CD14-positive monocyte (primary cell): Measurements from ENCODE around the gene MLLT3. TPM values are rescaled to one million over a fixed set of nuclear protein-coding genes. Genes with fewer than 3 reads are reported as not detected.

Source experiments
- DNase-seq, 3 donors: peaks; one replicate each; pipeline ENCODE4 v3.0.0-alpha.2; 2011 to 2022
- H2AFZ ChIP-seq: 2 replicates; pipeline ENCODE4 v1.6.0; 2012; ENCODE audit warnings: mild to moderate bottlenecking, low read depth, low read length, inconsistent platforms; ENCODE audit not compliant: insufficient read depth, poor library complexity, severe bottlenecking
- H3K27ac ChIP-seq, 2 donors: 1 replicate in 1 of 2; 2 replicates in 1 of 2; pipeline ENCODE4 v1.5.1; 2012 to 2013; ENCODE audit warnings: low read length in 2 of 2, control low read depth in 1 of 2, inconsistent platforms in 1 of 2, low read depth in 1 of 2, mild to moderate bottlenecking in 1 of 2
- H3K27me3 ChIP-seq, 2 donors: one replicate each; pipeline versions ENCODE4 v1.6.0 to v1.6.1; 2011 to 2013; ENCODE audit warnings: low read length in 2 of 2; ENCODE audit not compliant: control insufficient read depth in 2 of 2, insufficient read depth in 2 of 2
- H3K36me3 ChIP-seq, 2 donors: replicated peaks in 1 of 2; 1 replicate in 1 of 2; 2 replicates in 1 of 2; pipeline versions ENCODE4 v1.5.1 to v1.6.1; 2012 to 2013; ENCODE audit warnings: low read length in 2 of 2, control low read depth in 1 of 2, inconsistent platforms in 1 of 2, mild to moderate bottlenecking in 1 of 2; ENCODE audit not compliant: insufficient read depth in 2 of 2, control insufficient read depth in 1 of 2
- H3K4me1 ChIP-seq, 2 donors: 1 replicate in 1 of 2; 2 replicates in 1 of 2; pipeline versions ENCODE4 v1.5.1 to v1.6.1; 2012 to 2013; ENCODE audit warnings: low read length in 2 of 2, control low read depth in 1 of 2, inconsistent platforms in 1 of 2, mild to moderate bottlenecking in 1 of 2, moderate library complexity in 1 of 2; ENCODE audit not compliant: insufficient read depth in 2 of 2, control insufficient read depth in 1 of 2
- H3K4me2 ChIP-seq: replicated peaks from 2 replicates; pipeline ENCODE3; 2012; ENCODE audit warnings: low read length, moderate library complexity, mild to moderate bottlenecking; ENCODE audit not compliant: poor library complexity, severe bottlenecking; ENCODE audit errors: extremely low read depth
- H3K4me3 ChIP-seq, 3 experiments: fragments of 200-600 bp in 1 of 3; sonication (generic) in 1 of 3; replicated peaks in 1 of 3; 1 replicate in 2 of 3; 2 replicates in 1 of 3; pipeline ENCODE4 v1.5.1; 2011 to 2013; ENCODE audit warnings: low read length in 3 of 3, mild to moderate bottlenecking in 3 of 3, control low read depth in 2 of 3, low read depth in 2 of 3, inconsistent platforms in 1 of 3, moderate library complexity in 1 of 3
- H3K79me2 ChIP-seq: 2 replicates; pipeline ENCODE4 v1.6.0; 2012; ENCODE audit warnings: mild to moderate bottlenecking, control low read depth, inconsistent platforms, low read length, moderate library complexity; ENCODE audit not compliant: insufficient read depth
- H3K9ac ChIP-seq: 2 replicates; pipeline ENCODE4 v1.6.0; 2017; ENCODE audit warnings: low read length, mild to moderate bottlenecking; ENCODE audit not compliant: insufficient read depth, poor library complexity, severe bottlenecking
- H3K9me3 ChIP-seq, 2 donors: replicated peaks in 1 of 2; 1 replicate in 1 of 2; 2 replicates in 1 of 2; pipeline versions ENCODE4 v1.5.1 to v1.6.1; 2012 to 2013; ENCODE audit warnings: low read length in 2 of 2, control low read depth in 1 of 2; ENCODE audit not compliant: control insufficient read depth in 1 of 2, insufficient read depth in 1 of 2
- H4K20me1 ChIP-seq: 2 replicates; pipeline ENCODE4 v1.6.0; 2012; ENCODE audit warnings: mild to moderate bottlenecking, low read length, control low read depth, moderate library complexity; ENCODE audit not compliant: insufficient read depth
- H3K27ac Mint-ChIP-seq, 7 donors: one replicate each; pipeline ENCODE4 v1.8.0; 2020; ENCODE audit warnings: mild to moderate bottlenecking in 7 of 7, mixed read lengths in 7 of 7, moderate library complexity in 6 of 7, inconsistent platforms in 2 of 7
- H3K27me3 Mint-ChIP-seq, 3 donors: one replicate each; pipeline ENCODE4 v1.8.0; 2021 to 2022; ENCODE audit warnings: low read depth in 3 of 3, mild to moderate bottlenecking in 3 of 3, mixed read lengths in 3 of 3, moderate library complexity in 3 of 3, inconsistent platforms in 1 of 3
- H3K36me3 Mint-ChIP-seq, 2 donors: one replicate each; pipeline ENCODE4 v1.8.0; 2020; ENCODE audit warnings: mixed read lengths in 2 of 2, inconsistent platforms in 1 of 2, mild to moderate bottlenecking in 1 of 2
- H3K4me1 Mint-ChIP-seq: one replicate; pipeline ENCODE4 v1.8.0; 2020; ENCODE audit warnings: mild to moderate bottlenecking, mixed read lengths
- H3K4me3 Mint-ChIP-seq, 2 donors: one replicate each; pipeline ENCODE4 v1.8.0; 2020; ENCODE audit warnings: mild to moderate bottlenecking in 2 of 2, mixed read lengths in 2 of 2, moderate library complexity in 1 of 2
- H3K9me3 Mint-ChIP-seq, 7 donors: one replicate each; pipeline ENCODE4 v1.8.0; 2020 to 2022; ENCODE audit warnings: mixed read lengths in 7 of 7, mild to moderate bottlenecking in 6 of 7, moderate library complexity in 6 of 7, inconsistent platforms in 2 of 7
- CTCF ChIP-seq: fragments of 200-600 bp; IDR thresholded peaks from one replicate; pipeline ENCODE4 v1.8.0; 2022; ENCODE audit warnings: antibody characterized with exemption, mild to moderate bottlenecking
- WGBS: methylation state at CpG from one replicate; pipeline ENCODE4 v1.1.5; 2013; ENCODE audit warnings: missing lambda C conversion rate; ENCODE audit not compliant: insufficient coverage; 5-methylcytosine and 5-hydroxymethylcytosine counted together
- intact Hi-C, 2 donors: fragments of 100-400 bp; cut with micrococcal nuclease; formaldehyde crosslinking; loops; one replicate each; pipeline versions ENCODE4 v1.15.0 to v1.15.1; 2023
- polyA plus RNA-seq, 3 donors: library from polyadenylated mRNA; depleted of rRNA in 1 of 3; unstranded in 2 of 3; stranded (reverse) in 1 of 3; fragments of 300-500 nt in 2 of 3; fragments of >200 nt in 1 of 3; fragmentation: Illumina TruSeq in 2 of 3; gene quantifications; 1 replicate in 2 of 3; 2 replicates in 1 of 3; pipeline ENCODE4 v1.2.3, GENCODE V29; 2012 to 2021

Gene MLLT3
- polyA plus RNA-seq, 3 donors: 0.81 to 2.3 (median 1.5) TPM

DNA sequence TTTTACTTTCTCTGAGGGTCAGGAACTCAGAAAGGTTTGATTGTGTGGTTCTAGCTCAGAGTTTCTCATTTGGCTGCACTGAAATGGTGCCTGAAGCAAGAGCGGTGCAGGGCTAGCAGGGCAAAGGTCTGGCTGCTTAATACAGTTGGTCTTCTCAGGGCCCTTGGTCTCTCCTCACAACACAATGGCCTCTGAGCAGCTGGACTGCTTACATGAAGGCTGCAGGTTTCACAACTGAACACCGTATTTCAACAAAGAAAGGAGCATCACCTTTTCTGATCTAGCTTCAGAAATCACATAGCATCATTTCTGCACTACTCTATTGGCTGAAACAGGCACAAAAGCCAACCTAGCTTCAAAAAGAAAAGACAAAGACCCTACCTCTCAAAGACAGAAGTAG lies 122.2 kb downstream of the MLLT3 start:
- H2AFZ ChIP-seq: no peak overlapping the region
- intact Hi-C loops: no loop called here
- no peak overlapping the region for H3K4me2 ChIP-seq
- H3K27me3 ChIP-seq: no peaks in the 10 kb centered on the region
- no peak overlapping the region for H3K4me3 ChIP-seq
- no peaks in the 10 kb centered on the region for H3K9me3 ChIP-seq
- no peaks in the 10 kb centered on the region for H3K4me1 ChIP-seq
- 93% methylated on average over 2 of the region's 2 CpGs for WGBS
- H4K20me1 ChIP-seq: no peaks in the 10 kb centered on the region
- no peak for TF ChIP-seq CTCF
- no peak overlapping the region for H3K9ac ChIP-seq
- no peaks in the 10 kb centered on the region for H3K36me3 ChIP-seq
- Mint-ChIP-seq H3K36me3 (no peaks in the 10 kb centered on the region), H3K27ac (no peak overlapping the region), H3K4me3 (no peak overlapping the region), H3K27me3 (peaks cover 0 to 2% (median 0%) of the 10 kb centered on the region in 3 donors), H3K4me1 (no peaks in the 10 kb centered on the region), H3K9me3 (peaks cover 0 to 2% (median 0%) of the 10 kb centered on the region in 7 donors)
- no peaks in the 10 kb centered on the region for H3K79me2 ChIP-seq
- no peak overlapping the region for H3K27ac ChIP-seq
- no peak for DNase-seq

DNA sequence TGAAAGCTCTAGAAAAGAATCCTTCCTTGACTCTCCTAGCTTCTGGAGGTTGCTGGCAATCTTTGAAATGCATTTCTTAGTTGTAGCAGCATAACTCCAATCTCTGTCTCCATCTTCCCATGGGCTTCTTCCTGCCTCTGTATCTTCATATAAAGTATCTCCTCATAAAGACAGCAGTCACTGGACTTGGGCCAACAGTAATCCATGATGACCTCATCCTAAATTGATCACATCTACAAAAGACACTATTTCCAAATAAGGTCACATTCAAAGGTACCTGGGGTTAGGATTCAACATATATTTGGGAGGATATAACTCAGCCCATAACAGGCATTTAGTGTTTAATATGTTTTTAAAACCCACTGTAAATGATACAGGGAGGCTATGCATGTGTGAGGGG lies 123.3 kb downstream of the MLLT3 start:
- Mint-ChIP-seq H3K27me3 (peaks cover 0 to 2% (median 0%) of the 10 kb centered on the region in 3 donors), H3K9me3 (peaks cover 0 to 2% (median 0%) of the 10 kb centered on the region in 7 donors), H3K36me3 (no peaks in the 10 kb centered on the region), H3K27ac (no peak overlapping the region), H3K4me3 (no peak overlapping the region), H3K4me1 (no peaks in the 10 kb centered on the region)
- no peaks in the 10 kb centered on the region for H4K20me1 ChIP-seq
- no peak for DNase-seq
- TF ChIP-seq CTCF: no peak
- no peaks in the 10 kb centered on the region for H3K4me1 ChIP-seq
- no peak overlapping the region for H3K27ac ChIP-seq
- H3K27me3 ChIP-seq: no peaks in the 10 kb centered on the region
- H3K4me3 ChIP-seq: no peak overlapping the region
- H3K79me2 ChIP-seq: no peaks in the 10 kb centered on the region
- intact Hi-C loops: no loop called here
- no peaks in the 10 kb centered on the region for H3K36me3 ChIP-seq
- no peak overlapping the region for H3K4me2 ChIP-seq
- no peak overlapping the region for H3K9ac ChIP-seq
- H3K9me3 ChIP-seq: no peaks in the 10 kb centered on the region
- H2AFZ ChIP-seq: no peak overlapping the region
